ENCODE measurements around the gene CTAGE1. TPM values are rescaled to one million over a fixed set of nuclear protein-coding genes. Genes with fewer than 3 reads are reported as not detected.

Gene CTAGE1
- total RNA-seq, result not detected
- not detected for polyA plus RNA-seq (ENCODE audit: insufficient read depth in 1 of 8, insufficient read length in 8 of 8, low replicate concordance in 1 of 8)
- long read RNA-seq, donor 1, result 0 reads
- long read RNA-seq, donor 2, result 0 reads
- long read RNA-seq, donor 3, result 0 reads
- long read RNA-seq, donor 4, result 0 reads
- long read RNA-seq, donor 5, full-length matches to known transcripts, result 1 of 1 reads
- long read RNA-seq, donor 5, partial matches to known transcripts, result 0 of 1 reads
- long read RNA-seq, donor 5, other reads (novel, unspliced or antisense), result 0 of 1 reads
- long read RNA-seq, donor 6, result 0 reads
- long read RNA-seq, donor 7, result 0 reads
- long read RNA-seq, donor 8, result 0 reads
- long read RNA-seq, donor 9, result 0 reads
- long read RNA-seq, donor 10, result 0 reads
- long read RNA-seq, donor 11, result 0 reads

DNA sequence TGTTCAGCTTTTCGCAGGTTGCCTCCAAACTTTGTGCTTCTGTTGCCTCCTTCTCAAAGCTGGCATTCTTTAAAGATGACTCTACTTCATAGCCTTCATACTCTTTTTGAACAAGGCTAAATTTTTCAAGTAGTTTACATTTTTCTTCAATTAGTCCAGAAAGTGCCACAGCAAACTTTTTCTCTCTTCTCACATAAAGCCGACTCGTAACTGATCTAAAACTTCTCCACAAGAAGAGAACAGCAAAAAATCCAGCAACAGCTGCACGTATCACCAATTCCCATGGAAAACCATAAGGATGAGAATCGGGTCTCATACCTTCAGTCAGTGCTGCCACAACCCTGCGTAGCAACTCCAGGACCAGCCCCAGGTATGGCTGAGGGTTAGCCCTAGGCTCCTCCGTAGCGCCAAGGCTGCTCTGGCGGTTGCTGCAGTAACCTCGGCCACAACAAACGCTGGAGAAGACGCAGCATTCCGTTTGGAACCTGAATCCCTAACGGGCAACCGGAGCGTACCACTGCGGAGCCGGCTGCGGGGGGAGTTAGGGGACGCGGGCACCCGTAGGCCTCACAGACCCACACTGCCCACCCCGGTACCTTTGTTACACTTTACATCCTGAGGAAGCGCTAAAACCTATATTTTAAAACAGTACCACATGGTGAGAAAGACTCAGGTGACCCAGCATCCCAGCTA lies at the start of gene CTAGE1:
Gene CTAGE1 (minus strand): TSS at position 420 of the 693 bp plus-strand sequence. CDS start 104 bp downstream, at position 316.
- H3K36me3 ChIP-seq (ENCODE audit: control insufficient read depth, insufficient read depth, low read length), result no peaks in the 10 kb centered on the region
- H3K4me1 ChIP-seq (ENCODE audit: control insufficient read depth, insufficient read depth, low read length), result no peaks in the 10 kb centered on the region
- no peak within 1 kb of the TSS for H3K4me3 ChIP-seq (ENCODE audit: low read length)
- no peak for DNase-seq
- WGBS (ENCODE audit: insufficient coverage), result 74% methylated on average over 22 of the region's 24 CpGs
- no peaks in the 10 kb centered on the region for H3K9me3 ChIP-seq (replicated peaks; ENCODE audit: control insufficient read depth, low read depth, low read length)
- H3K27me3 ChIP-seq (ENCODE audit: control insufficient read depth, insufficient read depth, low read length), result no peaks in the 10 kb centered on the region
- H3K27ac ChIP-seq (ENCODE audit: low read length), result no peak within 1 kb of the TSS

DNA sequence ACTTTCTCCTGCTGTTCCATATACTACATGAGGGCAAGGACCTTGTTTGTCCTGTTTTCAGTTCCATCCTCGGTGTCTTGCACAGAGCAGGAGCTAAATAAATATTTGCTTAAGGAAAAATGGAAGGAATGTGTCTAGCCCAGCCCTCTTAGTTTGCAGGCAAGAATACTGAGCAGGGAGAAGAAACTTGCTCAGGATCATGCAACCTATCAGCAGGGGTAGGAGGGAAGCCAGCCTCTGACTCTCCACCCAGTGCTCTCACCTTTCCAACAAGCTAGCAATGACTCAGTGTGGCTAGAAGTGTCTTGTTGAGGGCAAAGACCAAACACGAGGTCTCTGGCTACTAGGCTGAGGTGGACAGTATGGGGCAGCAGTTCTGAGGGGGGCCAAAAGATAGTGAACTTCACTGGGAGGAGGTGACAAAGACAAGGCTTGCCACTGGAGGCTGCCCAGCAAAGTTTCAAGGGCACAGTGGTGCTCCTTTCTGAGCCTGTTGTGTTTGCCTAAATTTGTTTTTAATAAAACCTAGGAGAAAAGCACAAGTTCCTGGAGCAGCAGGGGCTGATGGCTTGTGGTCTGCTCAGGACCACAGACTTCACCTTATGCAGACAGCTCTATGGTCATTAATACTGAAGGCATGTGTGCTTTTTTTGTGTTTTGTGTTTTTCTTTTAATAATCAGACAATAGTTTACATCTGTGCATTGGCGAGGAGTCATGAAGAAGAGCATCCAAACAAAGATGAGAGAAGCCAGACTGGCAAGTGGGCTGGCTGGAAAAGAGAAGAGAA lies 49.1 kb upstream of the CTAGE1 start:
- Histone ChIP-seq H3K27ac (ENCODE audit: low read length) (no peak overlapping the region), H3K36me3 (ENCODE audit: control insufficient read depth, insufficient read depth, low read length) (no peaks in the 10 kb centered on the region), H3K4me3 (ENCODE audit: low read length) (no peak overlapping the region), H3K27me3 (ENCODE audit: control insufficient read depth, insufficient read depth, low read length) (peaks cover 3% of the 10 kb centered on the region), H3K4me1 (ENCODE audit: control insufficient read depth, insufficient read depth, low read length) (peaks cover 32% of the 10 kb centered on the region), H3K9me3 (replicated peaks; ENCODE audit: control insufficient read depth, low read depth, low read length) (no peaks in the 10 kb centered on the region)
- WGBS (ENCODE audit: insufficient coverage), result no CpG with 5 or more reads among the region's 3 CpGs
- no peak for DNase-seq

GRCh38 chr18:22465859-22466457 lies 48.2 kb upstream of the CTAGE1 start:
- peaks cover 3% of the 10 kb centered on the region for H3K27me3 ChIP-seq (ENCODE audit: control insufficient read depth, insufficient read depth, low read length)
- H3K9me3 ChIP-seq (replicated peaks; ENCODE audit: control insufficient read depth, low read depth, low read length), result no peaks in the 10 kb centered on the region
- WGBS (ENCODE audit: insufficient coverage), result 42% methylated on average over 2 of the region's 3 CpGs
- H3K4me1 ChIP-seq (ENCODE audit: control insufficient read depth, insufficient read depth, low read length), result peaks cover 26% of the 10 kb centered on the region
- no peaks in the 10 kb centered on the region for H3K36me3 ChIP-seq (ENCODE audit: control insufficient read depth, insufficient read depth, low read length)
- peak overlapping the region; percentile 31 for H3K27ac ChIP-seq (ENCODE audit: low read length)
- no peak overlapping the region for H3K4me3 ChIP-seq (ENCODE audit: low read length)
- DNase-seq, result peak; percentile 79

DNA sequence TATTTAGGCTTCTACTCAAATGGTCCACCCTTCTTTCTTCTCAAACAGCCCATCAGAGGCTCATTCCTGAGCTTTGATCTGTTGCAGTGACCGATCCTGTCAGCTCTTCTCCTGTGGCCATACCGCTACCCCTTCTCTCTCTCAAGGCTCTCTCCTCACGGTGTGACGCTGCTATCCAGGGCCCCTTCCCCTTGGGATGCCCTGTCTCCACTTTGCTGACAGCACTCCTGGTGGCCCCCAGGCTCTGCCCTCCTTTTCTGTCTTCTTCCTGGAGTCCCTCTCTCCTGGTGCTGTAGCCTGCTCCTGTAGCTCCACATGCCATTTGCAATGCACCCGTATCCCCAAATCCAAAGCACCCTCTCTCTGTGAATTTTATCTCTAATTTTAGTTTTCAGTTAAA lies 45.4 kb upstream of the CTAGE1 start:
- H3K9me3 ChIP-seq (replicated peaks; ENCODE audit: control insufficient read depth, low read depth, low read length), result no peaks in the 10 kb centered on the region
- H3K27ac ChIP-seq (ENCODE audit: low read length), result no peak overlapping the region
- peaks cover 3% of the 10 kb centered on the region for H3K27me3 ChIP-seq (ENCODE audit: control insufficient read depth, insufficient read depth, low read length)
- H3K4me1 ChIP-seq (ENCODE audit: control insufficient read depth, insufficient read depth, low read length), result peaks cover 19% of the 10 kb centered on the region
- DNase-seq, result no peak
- no peaks in the 10 kb centered on the region for H3K36me3 ChIP-seq (ENCODE audit: control insufficient read depth, insufficient read depth, low read length)
- WGBS (ENCODE audit: insufficient coverage), result 43% methylated on average over 5 of the region's 5 CpGs
- H3K4me3 ChIP-seq (ENCODE audit: low read length), result no peak overlapping the region

DNA sequence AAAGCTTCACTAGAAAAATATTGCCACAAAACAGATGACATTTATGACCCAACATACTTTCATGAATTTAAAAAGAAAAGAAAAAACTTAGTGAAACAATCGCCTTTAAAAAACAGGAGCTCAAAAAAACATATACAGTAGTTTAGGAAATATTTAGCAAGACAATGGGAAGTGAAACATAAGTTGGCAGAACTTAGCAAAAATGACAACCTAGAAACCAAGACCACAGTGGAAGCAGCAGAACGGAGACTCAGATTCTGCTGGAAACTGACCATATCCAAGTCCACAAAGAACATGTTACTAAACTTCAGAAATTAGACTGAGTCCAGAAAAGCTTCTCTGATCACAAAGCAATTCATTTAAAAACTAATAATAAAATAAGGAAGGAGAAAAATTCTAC lies 41.8 kb upstream of the CTAGE1 start:
- WGBS (ENCODE audit: insufficient coverage), result no CpG with 5 or more reads among the region's 2 CpGs
- no peaks in the 10 kb centered on the region for H3K4me1 ChIP-seq (ENCODE audit: control insufficient read depth, insufficient read depth, low read length)
- H3K27ac ChIP-seq (ENCODE audit: low read length), result no peak overlapping the region
- DNase-seq, result peak; percentile 48
- no peaks in the 10 kb centered on the region for H3K9me3 ChIP-seq (replicated peaks; ENCODE audit: control insufficient read depth, low read depth, low read length)
- H3K27me3 ChIP-seq (ENCODE audit: control insufficient read depth, insufficient read depth, low read length), result peaks cover 3% of the 10 kb centered on the region
- no peak overlapping the region for H3K4me3 ChIP-seq (ENCODE audit: low read length)
- H3K36me3 ChIP-seq (ENCODE audit: control insufficient read depth, insufficient read depth, low read length), result no peaks in the 10 kb centered on the region

- Histone ChIP-seq H3K27ac (ENCODE audit: low read length) (no peak overlapping the region), H3K36me3 (ENCODE audit: control insufficient read depth, insufficient read depth, low read length) (no peaks in the 10 kb centered on the region), H3K27me3 (ENCODE audit: control insufficient read depth, insufficient read depth, low read length) (no peaks in the 10 kb centered on the region), H3K9me3 (replicated peaks; ENCODE audit: control insufficient read depth, low read depth, low read length) (no peaks in the 10 kb centered on the region), H3K4me3 (ENCODE audit: low read length) (no peak overlapping the region), H3K4me1 (ENCODE audit: control insufficient read depth, insufficient read depth, low read length) (no peaks in the 10 kb centered on the region)
- 64% methylated on average over 4 of the region's 8 CpGs for WGBS (ENCODE audit: insufficient coverage)
- DNase-seq, result no peak
Measured at GRCh38 chr18:22457524-22457923, 39.8 kb upstream of the CTAGE1 start.

- no peaks in the 10 kb centered on the region for H3K4me1 ChIP-seq (ENCODE audit: control insufficient read depth, insufficient read depth, low read length)
- no peaks in the 10 kb centered on the region for H3K9me3 ChIP-seq (replicated peaks; ENCODE audit: control insufficient read depth, low read depth, low read length)
- no peak overlapping the region for H3K27ac ChIP-seq (ENCODE audit: low read length)
- 38% methylated on average over 6 of the region's 6 CpGs for WGBS (ENCODE audit: insufficient coverage)
- H3K36me3 ChIP-seq (ENCODE audit: control insufficient read depth, insufficient read depth, low read length), result no peaks in the 10 kb centered on the region
- H3K27me3 ChIP-seq (ENCODE audit: control insufficient read depth, insufficient read depth, low read length), result no peaks in the 10 kb centered on the region
- DNase-seq, result no peak
- H3K4me3 ChIP-seq (ENCODE audit: low read length), result no peak overlapping the region
Measured at GRCh38 chr18:22456547-22456946, 38.8 kb upstream of the CTAGE1 start.

DNA sequence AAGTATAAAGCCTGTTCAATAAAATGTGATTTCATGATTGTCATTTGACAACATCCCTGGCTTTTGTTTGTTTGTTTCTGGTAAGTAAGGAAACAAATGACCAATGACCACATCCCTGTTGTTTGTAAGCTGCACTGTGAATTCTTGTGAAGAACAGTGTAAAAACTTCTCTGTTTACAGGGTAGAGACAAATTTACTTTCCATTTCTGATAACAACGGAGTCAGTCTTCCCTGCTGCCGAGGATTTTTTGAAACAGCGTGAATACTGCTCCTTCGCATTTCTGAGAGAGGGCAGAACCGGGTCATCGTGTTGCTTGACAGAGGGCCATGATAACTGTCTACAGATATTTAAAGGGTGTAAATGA lies 38.4 kb upstream of the CTAGE1 start:
- no peak for DNase-seq
- H3K27ac ChIP-seq (ENCODE audit: low read length), result no peak overlapping the region
- H3K36me3 ChIP-seq (ENCODE audit: control insufficient read depth, insufficient read depth, low read length), result no peaks in the 10 kb centered on the region
- no peaks in the 10 kb centered on the region for H3K4me1 ChIP-seq (ENCODE audit: control insufficient read depth, insufficient read depth, low read length)
- H3K9me3 ChIP-seq (replicated peaks; ENCODE audit: control insufficient read depth, low read depth, low read length), result no peaks in the 10 kb centered on the region
- no peak overlapping the region for H3K4me3 ChIP-seq (ENCODE audit: low read length)
- 57% methylated on average over 4 of the region's 6 CpGs for WGBS (ENCODE audit: insufficient coverage)
- H3K27me3 ChIP-seq (ENCODE audit: control insufficient read depth, insufficient read depth, low read length), result no peaks in the 10 kb centered on the region

- WGBS (ENCODE audit: insufficient coverage), result 80% methylated on average over 1 of the region's 3 CpGs
- no peaks in the 10 kb centered on the region for H3K27me3 ChIP-seq (ENCODE audit: control insufficient read depth, insufficient read depth, low read length)
- no peak overlapping the region for H3K4me3 ChIP-seq (ENCODE audit: low read length)
- no peak overlapping the region for H3K27ac ChIP-seq (ENCODE audit: low read length)
- no peaks in the 10 kb centered on the region for H3K4me1 ChIP-seq (ENCODE audit: control insufficient read depth, insufficient read depth, low read length)
- H3K36me3 ChIP-seq (ENCODE audit: control insufficient read depth, insufficient read depth, low read length), result no peaks in the 10 kb centered on the region
- no peak for DNase-seq
- H3K9me3 ChIP-seq (replicated peaks; ENCODE audit: control insufficient read depth, low read depth, low read length), result no peaks in the 10 kb centered on the region
Measured at GRCh38 chr18:22455425-22456115, 37.9 kb upstream of the CTAGE1 start.

Measured in muscle of leg (tissue), 16 donors.